NAMALWA (cell line): ENCODE results near the gene SH3GL1.

Experiments used
- DNase-seq: peaks from one replicate; pipeline ENCODE4 v3.0.0-alpha.2; 2015; ENCODE audit warnings: low spot score

SH3GL1 gene, protein sequence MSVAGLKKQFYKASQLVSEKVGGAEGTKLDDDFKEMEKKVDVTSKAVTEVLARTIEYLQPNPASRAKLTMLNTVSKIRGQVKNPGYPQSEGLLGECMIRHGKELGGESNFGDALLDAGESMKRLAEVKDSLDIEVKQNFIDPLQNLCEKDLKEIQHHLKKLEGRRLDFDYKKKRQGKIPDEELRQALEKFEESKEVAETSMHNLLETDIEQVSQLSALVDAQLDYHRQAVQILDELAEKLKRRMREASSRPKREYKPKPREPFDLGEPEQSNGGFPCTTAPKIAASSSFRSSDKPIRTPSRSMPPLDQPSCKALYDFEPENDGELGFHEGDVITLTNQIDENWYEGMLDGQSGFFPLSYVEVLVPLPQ

DNA sequence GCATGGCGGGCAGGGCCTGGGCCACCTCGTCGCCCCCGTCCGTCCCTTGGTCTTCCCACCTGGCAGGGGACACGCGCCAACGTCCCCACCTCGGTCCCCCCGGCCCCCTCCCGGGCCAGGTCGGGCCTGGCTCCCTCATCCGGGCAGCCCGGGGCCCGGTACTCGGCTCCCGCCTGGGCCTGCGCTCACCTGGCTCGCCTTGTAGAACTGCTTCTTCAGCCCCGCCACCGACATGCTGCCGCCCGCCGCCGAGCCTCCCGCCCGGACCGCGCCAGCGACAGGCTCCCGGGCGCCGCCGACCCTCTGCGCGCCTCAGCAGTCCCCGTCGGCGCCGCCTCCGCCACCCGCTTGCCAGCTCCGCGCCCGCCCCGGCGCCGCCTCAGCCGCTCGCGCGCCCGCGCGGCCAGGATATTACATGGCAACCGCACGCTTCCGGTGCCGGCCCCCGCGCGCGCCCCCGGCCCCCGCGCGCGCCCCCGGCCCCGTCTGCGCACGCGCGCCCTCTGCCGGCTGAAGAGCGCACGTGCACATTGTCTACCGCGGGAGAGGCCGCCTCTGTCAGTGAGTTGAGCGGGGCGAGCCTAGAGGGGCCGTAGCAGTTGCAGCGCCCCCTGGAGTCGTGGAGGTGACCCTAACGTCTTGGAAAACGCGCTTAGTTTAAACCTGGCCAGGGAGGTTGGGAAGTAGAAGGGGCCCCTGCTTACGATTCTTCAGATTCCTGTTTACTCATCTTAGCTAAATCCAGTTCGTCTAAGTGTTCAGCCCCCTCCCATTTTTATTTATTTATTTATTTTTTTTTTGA is at the start of gene SH3GL1:
TSS of gene SH3GL1 (minus strand) at position 413 of the 802 bp plus-strand sequence. CDS start at position 234, 179 bp downstream.
- peak; percentile 91 for DNase-seq

DNA sequence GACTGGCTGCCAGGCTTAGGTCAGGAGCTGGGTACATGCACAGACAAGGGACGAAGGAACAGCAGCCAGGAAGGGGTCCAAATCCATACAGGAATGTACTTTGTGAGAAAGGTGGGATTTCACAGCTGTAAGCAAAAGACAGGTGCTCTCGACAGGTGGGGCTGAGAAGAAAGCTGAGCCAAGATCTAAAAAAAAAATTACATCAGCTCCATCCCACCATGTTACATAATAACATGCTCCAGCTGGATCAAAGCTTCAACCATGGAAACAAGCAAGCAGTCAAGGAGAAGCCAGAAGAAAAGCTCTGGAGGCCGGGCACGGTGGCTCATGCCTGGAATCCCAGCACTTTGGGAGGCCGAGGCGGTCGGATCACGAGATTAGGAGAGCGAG is 49.3 kb upstream of the SH3GL1 start:
- no peak for DNase-seq

DNA sequence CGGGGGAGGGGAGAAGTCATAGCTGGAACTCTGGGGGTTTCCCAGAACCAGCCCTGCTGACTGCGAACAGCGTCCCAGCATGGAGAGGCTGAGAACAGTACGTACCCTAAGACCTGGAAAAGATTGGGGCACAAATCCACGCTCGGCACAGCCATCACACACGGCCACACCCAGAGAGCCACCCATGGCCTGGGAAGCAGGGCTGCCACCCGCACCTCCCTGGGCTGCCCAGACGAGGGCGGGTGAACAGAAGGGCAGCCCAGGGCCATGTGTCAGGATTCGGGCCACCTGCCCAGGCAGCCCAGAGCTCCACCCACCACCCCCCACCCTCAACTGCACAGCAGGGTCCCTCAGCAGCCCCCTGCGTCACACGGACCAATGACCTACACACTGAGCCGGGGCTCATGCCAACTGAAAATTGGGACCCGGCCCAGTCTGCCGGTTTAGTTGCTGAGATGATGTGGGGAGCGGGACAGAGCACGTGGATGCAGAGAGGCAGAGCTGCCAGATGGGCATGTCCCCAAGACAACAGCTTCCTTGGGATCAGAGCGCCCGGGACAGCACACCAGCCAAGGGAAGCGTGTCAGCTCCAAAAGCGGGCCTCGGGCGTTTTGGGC is 48.8 kb upstream of the SH3GL1 start:
- no peak for DNase-seq

DNA sequence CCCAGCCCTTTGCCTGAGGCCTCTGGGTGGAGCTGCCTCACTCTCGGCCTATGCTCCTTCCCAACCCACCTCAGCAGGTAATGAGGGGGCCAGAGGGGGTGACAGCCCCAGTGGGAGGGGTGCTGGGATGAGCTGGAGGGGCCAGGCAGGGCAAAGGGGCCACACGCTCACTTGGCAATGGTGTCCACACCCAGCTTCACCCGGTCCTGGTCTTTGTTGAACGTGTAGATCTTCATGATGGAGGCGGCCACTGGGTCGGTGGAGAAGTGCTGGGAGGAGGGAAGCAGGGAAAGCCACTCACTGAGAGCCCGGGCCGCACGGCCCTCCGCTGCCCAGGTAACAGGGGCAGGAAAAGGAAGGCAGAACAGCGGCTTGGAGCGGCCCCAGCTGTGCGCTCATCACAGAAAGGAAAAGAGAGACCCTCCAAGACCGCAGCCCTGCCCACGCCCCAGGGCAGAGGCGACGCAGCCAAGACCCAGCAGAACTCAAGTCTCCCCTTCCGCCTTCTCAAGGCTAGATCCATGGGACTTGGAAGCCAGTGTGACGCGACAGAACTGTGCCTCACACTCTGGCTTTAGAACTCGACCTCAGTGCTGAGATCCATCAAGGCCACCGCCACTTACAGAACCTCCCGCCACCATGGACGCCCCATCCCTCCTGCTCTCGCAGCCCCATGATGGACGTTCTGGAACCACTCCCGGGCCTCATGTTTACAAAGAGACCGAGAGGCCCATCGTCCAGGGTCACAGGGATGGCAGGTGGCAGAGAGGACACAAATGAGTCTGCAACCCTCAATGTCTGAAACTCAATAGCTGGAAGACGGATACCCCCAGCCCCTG is 48.0 kb upstream of the SH3GL1 start:
- no peak for DNase-seq

DNA sequence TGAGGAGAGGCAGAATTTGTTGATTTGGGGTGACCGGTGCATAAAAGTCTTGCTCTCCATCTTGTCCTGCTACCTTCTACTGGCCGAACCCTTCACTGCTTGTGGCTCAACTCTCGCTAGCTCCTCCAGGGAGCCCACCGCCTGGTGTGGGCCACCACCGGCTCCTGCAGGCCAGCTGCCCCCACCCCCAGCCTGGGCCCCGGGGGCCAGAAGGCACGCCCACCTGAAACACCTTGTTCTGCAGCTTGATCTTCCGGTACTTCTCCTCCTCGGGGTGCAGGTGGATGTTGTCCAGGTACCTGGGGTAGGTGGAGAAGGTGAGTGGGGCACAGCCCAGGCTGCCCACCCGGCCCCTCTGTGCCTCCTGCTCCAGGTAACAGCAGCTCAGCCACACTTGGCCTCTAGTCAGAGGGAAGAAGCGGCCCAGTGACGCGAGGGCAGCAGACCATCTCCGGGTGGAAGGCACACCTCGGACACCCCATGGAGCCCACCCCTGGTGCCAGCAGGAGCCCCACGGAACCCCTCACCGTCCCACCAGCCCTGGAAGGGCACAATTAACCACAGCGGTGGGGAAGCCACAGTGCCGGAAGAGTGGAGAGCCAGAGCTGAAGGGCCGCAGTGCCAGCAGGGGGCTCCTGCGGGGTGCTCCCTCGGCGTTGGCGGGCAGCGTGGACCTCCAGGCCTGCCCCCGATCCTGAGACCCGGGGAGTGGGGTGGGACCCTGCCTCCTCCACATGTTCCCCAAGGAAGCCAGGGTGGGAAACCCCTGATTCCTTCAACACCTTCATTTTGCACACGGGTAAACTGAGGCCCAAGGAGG is 47.2 kb upstream of the SH3GL1 start:
- no peak for DNase-seq

DNA sequence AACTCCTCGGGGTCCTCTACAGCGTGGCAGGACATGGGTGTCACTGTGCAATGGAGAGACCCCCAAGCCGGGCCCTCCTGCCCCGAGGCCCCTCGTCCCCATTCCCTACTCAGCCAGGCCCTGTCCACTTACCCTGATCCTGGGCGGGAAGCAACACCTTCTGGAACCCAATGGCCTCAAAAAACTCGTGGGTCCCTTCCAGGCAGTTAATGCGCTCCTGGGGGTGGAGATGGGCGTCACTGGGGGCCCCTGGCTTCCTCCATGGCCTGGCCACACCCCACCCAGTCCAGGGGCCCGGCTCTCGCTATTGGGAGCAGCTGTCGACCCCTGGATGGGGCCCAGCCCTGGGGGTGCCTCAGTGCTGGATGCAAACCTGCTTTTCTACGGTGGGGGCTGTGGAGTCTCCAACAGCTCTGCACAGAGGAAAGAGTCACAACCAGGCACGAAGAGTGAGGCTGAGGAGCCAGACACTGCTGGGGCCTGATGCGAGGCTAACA is 46.4 kb upstream of the SH3GL1 start:
- no peak for DNase-seq

DNA sequence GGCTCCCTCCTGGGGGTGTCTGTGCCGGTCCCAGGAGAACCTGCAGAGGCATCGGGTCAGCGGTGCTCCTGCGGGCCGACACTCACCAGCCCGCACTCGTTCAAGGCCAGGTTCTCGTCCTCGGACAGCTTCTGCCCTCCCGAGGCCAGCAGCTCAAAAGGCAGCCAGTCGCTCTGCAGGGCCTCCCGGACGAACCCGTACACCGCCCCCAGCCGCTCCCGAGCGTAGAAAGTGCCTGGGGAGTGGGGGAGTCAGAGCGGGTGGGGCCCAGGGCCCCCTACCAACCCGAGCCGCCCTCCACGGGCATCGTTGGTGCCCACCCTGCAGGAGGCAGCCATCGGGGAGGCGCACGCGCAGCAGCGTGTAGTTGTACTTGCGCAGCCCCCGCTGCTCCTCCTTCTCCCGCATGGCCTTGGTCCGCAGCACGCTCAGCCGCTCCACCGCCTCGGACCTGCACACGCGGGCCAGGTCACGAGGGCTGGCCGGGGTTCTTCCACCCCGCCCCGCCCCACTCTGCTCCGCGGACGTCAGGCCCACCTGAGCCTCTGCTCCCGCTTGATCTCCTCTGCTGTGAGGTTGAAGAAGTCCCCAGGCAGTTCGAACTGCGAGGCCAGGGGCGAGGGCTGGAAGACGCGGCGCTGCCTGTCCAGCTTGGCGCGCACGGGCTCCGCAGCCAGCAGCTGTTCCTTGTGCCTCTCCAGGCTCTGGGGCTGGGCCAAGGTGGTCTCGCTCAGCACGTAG is 45.8 kb upstream of the SH3GL1 start:
- no peak for DNase-seq

DNA sequence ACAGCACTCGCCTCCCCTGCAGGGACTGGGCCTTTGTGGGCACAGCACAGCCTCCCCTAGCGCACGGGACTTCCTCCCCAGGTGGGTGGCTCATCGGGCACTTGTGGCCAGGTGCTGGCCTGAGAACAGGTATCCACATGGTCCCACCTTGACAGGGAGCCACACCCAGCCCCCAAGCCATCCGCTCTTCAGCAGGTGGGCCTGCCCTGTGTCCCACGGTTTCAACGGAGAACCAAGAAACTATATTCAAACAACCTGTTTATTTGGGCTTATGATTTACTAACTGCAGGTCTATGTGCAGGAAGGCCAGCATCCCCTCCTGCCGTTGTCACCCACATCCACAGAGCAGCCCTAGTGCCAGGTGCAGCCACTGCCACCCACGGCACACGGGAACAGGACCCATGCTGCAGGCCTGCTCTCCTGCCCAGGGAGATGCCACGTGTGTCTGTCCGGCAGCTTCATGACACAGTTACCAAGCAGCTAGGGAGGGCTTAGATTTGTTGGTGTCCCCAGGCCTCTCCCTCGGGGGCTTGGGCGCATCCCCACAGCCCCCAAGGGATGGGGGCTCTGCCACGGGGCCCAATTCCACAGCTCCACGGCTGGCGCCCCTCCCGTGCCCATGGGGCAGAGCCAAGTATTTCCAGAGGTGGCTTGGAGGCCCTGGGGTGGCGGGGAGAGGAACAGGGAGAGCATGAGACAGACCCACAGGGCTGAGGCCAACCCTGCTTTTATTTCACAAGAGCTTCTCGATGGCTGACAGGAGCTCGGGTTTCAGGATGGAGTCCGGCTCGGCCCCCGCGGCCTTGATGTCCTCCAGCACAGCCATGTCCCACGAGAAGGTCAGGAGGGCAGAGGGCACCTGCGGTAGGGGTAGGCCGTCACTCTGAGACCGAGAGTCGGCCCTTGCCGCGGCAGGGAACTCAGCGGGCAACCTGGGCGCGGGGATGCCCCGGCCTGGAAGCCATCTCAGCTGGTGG is 44.7 kb upstream of the SH3GL1 start:
- DNase-seq = no peak

DNA sequence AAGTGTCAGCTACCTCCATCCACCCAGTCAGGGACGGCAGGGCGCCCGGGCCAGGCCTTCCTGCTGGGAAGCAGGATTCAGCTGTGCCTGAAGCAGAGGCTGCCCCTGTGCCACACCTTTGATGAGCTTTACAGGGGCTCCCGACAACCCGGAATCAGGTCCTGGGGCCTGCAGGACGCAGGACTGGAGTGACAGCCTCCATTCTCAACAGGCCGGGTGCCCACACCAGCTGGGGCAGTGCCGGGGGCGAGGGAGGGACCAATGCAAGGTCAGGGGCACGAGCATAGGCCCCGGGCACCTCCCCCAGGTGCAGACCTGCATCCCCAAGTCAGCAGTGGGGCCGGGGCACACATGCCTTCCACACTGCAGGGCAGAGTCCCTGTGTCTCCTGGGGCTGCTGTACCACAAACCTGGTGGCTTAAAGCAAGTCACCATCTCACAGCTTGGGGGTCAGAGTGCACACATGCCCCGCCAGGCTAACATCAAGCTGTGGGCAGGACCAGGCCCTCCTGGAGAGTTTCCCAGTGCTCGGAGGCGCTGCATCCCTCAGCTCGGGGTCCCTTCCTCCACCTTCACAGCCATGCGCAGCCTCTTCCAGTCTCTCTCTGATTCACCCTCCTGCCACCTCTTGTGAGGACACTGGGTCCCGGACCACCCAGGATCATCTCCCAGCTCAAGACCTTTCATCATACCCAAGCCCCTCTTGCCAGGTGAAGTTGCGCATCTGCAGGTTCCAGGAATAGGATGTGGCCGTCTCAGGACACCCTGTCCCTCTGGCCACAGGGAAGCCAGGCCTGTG is 43.8 kb upstream of the SH3GL1 start:
- no peak for DNase-seq

DNA sequence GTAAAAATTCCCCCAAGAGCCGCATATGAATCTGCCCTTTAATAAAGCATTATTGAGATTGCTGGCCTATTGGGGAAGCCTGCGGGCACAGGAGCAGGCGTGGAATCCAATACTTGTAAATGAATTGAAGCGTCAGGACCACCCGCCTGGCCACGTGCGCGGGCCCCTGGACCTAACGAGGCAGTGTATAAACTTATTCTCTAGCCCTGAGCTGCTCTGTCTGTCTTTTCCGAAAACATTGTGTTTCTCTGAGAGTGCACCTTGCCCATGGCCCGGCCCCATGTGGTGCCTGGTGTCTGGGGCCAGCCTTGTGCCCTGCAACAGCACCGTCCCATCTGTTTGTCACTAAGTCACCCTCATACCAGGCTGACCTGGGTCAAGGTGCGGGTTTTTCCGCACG is 42.8 kb upstream of the SH3GL1 start:
- DNase-seq = no peak

DNA sequence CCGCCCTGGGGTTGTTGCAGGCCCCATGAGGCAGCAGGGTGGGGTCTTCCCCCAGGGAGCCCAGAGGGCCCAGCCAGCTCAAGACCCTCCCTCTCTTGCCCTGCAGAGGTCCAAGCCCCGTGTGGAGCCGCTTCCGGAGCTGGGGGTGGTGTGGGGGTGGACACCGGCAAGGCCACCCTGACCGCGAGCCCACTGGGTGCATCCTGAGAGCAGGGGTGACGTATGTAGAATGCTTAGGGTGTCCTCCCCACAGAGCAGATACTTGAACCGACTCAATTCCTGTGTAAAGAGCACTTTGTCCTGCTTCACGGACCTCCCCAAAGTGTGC is 42.4 kb upstream of the SH3GL1 start:
- no peak for DNase-seq

DNA sequence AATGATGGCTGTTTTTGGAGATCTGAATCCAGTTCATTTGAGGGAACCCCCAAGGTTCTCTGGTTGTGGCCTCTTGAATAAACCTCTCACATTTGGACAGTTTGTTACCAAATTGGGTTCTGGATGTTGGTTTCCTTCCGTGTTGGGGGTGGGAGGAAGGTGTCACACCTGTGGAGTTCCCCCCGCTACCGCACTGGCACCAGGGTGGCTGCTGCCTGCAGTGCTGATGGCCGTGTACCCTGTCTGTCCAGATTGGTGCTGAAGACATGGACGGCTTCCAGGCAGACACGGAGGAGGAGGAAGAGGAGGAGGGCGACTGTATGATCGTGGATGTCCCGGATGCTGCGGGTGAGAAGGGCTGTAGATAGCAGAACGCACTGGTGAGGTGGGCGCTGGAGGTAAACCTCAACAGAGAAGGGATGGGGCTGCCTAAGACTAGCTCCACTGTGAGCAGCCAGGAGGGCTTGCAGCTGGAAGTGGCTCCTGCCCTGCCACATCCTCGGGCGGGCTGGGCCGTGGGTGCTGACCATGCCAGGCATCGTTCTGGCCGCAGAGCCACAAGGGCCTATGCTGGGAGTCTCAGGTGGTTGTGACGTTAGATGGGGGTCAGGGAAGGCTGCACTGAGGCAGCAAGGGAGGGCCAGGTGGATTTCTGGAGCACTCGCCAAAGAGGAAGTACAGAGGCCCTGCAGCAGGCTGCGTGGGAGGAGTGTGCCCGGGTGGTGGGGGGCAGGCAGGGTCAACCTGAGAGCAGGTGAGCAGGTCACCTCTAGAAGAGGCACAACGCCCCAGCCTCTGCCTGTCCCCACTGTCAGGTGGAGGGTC is 41.9 kb upstream of the SH3GL1 start:
- no peak for DNase-seq

DNA sequence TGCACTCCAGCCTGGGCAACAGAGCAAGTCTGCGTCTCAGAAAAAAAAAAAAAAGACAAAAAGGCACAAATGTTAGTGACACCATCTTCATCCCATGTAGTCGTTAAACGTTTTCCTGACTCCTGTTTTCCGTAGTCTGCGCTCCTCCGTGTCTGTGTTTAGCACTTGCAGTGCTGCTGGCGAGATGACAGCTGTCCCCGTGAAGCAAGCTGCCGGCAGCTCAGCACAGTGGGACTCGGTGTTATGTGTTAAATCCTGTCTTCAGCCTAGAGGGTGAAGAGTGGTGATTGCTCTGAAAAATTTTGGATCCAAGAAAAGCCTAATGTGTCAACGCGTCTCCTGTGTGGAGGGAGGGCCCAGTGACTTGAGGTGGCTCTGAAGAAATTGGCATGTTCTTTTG is 38.9 kb upstream of the SH3GL1 start:
- DNase-seq = no peak

DNA sequence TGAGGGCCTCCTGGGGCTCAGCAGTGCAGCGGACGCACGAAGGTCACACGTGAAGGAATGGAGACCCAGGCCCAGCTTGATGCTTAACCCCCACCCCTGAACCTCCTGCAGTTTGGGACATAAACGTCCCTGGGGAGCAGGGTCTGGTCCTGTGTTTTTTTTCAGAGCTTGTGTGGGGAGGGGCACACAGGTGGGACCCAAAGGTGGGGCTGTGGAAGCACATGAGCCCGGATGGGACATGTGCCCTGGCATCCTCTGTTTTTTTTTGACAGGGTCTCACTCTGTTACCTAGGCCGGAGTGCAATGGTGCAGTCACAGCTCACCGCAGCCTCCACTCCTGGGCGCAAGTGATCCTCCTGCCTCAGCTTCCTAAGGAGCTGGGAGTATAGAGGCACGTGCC is 36.8 kb upstream of the SH3GL1 start:
- DNase-seq = no peak

DNA sequence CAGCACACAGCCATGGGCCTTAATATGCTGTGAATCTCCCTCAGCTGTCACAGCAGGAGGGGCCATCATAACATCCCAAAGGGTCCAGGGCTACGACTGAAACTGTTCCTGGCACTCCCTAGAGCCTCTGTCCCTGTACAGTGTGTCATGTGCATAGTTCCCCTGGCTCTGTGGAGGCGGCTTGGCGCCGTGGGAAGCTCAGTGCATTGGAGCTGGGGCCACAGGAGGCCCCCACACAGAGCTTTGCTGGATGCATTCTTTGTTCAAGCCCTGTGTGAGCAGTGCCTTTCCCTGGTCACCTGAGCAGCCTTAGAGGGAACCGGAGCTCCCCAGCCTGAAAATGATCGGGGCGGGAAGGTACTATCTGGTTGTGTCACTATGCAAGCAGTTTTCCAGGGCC is 35.9 kb upstream of the SH3GL1 start:
- no peak for DNase-seq

DNA sequence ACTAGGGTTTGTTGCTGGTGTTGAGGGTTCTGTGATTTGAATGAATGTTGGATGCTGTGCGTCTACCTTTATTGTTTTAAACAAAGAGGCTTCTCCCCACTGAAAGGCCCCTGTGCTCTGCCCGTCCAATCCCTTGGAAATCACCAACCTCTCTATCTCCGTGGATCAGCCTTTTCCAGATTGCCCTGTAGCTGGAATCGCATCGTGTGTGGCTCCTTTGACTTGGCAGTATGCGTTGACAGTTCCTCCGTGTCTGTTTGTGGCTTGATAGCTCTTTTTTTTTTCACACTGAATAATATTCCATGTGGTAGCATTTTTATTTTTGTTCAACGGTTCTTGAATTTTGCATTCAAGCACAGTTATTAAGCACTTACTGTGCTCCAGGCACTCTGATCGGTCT is 34.0 kb upstream of the SH3GL1 start:
- DNase-seq = no peak

DNA sequence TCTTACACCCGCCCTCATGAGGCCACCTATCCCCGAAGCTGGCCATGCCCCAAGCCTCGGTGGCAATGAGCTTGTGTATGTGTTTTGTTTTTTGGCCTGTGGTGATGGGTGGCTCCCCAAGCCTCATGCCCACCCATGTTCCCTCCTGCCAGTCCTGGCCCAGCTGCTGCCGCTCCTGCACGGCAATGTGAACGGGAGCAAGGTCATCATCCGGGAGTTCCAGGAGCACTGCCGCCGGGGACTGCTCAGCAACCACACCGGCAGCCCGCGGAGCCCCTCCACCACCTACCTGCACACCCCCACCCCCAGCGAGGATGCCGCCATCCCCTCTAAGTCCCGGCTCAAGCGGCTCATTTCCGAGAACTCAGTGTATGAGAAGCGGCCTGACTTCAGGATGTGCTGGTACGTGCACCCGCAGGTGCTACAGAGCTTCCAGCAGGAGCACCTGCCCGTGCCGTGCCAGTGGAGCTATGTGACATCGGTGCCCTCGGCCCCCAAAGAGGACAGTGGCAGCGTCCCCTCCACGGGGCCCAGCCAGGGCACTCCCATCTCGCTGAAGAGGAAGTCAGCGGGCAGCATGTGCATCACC is 32.7 kb upstream of the SH3GL1 start:
- DNase-seq = no peak
